ENCODE results near the gene STK32B.

The STK32B gene

GRCh38 chr4:5368426-5368825 lies 317.1 kb downstream of the STK32B start:
- no peak for DNase-seq (ENCODE audit: low read depth)
- no peak overlapping the region for H3K4me3 ChIP-seq (ENCODE audit: low read depth, low read length)

DNA sequence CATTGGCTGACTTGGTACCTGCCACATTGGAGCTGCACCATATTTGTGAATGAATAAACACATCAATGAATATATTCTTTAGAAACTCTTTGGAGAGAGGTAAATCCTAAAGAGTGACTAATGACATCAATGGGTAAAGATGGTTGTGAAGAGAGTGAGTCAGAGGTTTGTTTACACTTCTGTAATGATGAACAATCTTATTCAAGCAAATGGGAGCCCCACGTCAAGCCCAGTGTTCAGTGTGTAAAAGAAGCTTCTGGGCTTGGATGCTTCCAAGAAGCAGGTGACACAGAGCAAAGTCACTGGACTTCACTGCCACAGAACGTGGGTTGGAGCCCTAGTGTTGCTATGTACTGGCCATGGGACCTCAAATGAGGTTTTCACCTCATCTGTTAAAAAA lies 319.0 kb downstream of the STK32B start:
- no peak for DNase-seq (ENCODE audit: low read depth)
- H3K4me3 ChIP-seq (ENCODE audit: low read depth, low read length), result no peak overlapping the region

DNA sequence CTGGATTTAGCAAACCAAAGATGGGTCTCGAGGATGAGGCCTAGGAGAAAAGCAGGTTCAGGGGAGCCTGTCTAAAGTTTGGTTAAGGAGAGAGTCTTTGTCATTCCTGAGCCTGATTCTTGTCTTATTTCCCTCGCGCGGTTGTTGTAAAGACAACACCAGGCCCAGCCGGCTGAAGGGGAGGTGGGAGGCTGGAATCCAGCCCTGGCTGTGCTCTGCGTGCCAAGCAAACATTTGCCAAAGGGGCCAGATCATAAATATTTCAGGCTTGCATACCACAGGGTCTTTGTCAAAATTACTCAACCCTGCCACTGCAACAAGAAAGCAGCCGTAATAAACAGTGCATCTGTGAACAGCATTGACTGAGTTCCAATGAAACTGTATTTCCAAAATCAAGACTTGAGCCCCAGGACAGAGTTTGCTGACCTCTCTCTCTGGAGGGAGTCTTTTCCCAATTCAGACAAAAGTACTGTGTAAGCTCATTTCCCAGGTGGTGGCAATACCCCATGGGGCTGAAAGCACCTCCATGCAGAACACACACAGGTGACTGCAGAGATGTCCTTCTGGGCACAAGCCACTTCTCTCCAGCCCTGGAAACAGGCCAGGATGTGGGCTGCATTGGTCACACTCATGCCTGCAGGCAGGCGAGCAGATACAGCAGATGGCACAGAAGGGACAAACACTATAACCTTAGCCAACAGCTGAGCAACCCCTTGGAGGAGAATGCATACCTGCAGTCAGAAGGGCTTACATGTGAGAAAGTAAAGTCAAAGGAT lies 320.3 kb downstream of the STK32B start:
- H3K4me3 ChIP-seq (ENCODE audit: low read depth, low read length), result no peak overlapping the region
- no peak for DNase-seq (ENCODE audit: low read depth)

DNA sequence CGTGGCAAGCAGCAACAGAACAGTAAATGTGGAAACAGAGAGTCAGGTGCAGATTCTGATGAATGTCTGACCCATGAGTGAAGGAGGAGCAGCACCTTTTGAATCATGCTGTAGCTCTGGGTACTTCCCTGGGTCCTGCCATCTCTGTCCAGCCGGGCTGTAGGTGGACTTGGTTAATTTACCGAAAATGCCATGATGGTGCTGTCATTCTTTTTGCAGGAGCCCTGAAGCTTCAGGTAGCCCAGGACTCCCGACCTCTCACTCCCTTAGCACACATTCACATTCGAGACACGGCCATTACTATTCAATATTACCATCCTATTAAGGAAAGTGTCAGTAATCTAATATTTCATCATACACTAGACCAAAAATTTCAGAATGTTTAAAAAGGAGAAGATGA lies 320.9 kb downstream of the STK32B start:
- DNase-seq (ENCODE audit: low read depth), result no peak

GRCh38 chr4:5373327-5373726 lies 322.0 kb downstream of the STK32B start:
- DNase-seq (ENCODE audit: low read depth), result no peak
- H3K4me3 ChIP-seq (ENCODE audit: low read depth, low read length), result no peak overlapping the region

More for the DNA sequence above, 320.9 kb downstream of the STK32B start:
- H3K4me3 ChIP-seq (ENCODE audit: low read depth, low read length), result no peak overlapping the region

DNA sequence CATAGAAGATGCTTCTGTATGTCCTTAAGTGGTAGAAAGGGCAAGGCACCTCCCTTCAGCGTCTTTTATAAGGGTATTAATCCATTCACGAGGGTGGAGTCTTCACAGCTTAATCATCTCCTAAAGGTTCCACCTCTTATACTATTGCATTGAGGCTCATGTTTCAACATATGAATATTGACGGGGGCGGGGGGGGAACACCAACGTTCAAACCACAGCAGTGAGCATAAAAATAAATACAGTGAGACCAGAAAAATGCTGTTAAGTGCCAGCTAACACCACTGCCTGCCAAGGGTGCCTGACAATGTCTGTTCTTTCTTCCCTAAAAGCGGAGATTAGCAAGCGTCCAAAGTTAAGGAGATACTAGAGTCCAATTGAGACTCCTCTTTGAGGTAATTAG lies 323.3 kb downstream of the STK32B start:
- H3K4me3 ChIP-seq (ENCODE audit: low read depth, low read length), result no peak overlapping the region
- no peak for DNase-seq (ENCODE audit: low read depth)

- H3K4me3 ChIP-seq (ENCODE audit: low read depth, low read length), result no peak overlapping the region
- DNase-seq (ENCODE audit: low read depth), result no peak
Measured at GRCh38 chr4:5374994-5375393, 323.7 kb downstream of the STK32B start.

GRCh38 chr4:5376015-5376414 lies 324.7 kb downstream of the STK32B start:
- no peak for DNase-seq (ENCODE audit: low read depth)
- H3K4me3 ChIP-seq (ENCODE audit: low read depth, low read length), result no peak overlapping the region

- DNase-seq (ENCODE audit: low read depth), result no peak
- no peak overlapping the region for H3K4me3 ChIP-seq (ENCODE audit: low read depth, low read length)
Measured at GRCh38 chr4:5378002-5378401, 326.7 kb downstream of the STK32B start.

GRCh38 chr4:5379895-5380294 lies 328.6 kb downstream of the STK32B start:
- no peak overlapping the region for H3K4me3 ChIP-seq (ENCODE audit: low read depth, low read length)
- no peak for DNase-seq (ENCODE audit: low read depth)

DNA sequence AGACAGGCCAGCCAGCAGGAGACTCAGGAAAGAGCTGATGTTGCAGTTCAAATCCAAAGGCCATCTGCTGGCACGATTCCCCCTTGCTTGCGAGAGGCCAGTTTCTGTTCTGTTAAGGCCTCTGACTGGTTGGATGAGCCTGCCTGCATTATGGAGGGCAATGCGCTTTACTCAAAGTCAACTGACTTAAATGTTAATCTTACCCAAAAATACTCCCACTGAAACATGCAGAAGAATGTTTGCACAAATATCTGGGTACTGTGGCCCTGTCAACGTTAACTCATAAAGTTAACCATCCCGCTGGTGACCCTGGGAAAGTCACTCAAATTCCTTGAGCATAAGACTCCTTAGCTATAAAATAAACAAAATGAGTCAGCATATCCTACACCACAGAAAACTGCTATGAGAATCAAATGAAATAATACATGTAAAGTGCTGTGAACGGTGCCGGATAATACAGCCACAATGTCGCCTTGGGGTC lies 330.7 kb downstream of the STK32B start:
- no peak for DNase-seq (ENCODE audit: low read depth)
- H3K4me3 ChIP-seq (ENCODE audit: low read depth, low read length), result no peak overlapping the region

DNA sequence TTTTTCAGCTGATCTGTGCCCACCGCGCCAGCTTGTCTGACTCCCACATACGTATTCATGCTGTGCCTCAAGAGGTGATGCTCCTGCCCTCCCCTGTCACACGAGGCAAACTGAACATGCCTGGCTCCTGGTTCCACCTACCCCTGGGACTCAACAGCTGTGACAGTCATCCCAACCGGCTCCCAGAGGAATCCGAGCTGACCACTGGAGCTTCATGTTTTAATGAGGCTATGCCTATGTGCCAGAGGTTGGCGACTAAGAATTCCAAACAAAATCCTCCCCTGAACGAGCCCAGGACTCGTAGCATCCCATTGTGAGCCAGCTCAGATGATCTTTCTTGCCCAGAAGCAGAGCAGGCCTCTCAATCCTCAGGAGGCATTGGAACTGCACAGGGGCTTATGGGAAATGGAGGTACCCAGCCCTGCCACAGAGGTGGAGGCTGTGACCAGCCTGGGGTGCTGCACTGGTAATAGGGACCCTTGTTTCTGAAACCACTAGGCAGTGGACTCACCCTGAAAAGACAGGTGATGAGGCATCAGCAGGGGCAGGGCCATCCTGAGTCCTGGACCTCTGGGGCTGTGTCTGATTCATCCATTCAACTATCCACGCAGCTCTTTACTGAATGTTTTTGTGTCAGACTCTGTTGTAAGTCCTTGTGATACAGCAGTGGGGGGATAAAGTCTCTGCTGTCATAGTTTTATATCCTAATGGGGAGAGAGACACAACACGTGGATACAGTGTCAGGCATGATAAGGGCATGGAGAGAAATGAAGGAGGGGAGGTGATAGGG lies 332.1 kb downstream of the STK32B start:
- DNase-seq (ENCODE audit: low read depth), result no peak
- no peak overlapping the region for H3K4me3 ChIP-seq (ENCODE audit: low read depth, low read length)

- no peak overlapping the region for H3K4me3 ChIP-seq (ENCODE audit: low read depth, low read length)
- DNase-seq (ENCODE audit: low read depth), result no peak
Measured at GRCh38 chr4:5385741-5386311, 334.5 kb downstream of the STK32B start.

DNA sequence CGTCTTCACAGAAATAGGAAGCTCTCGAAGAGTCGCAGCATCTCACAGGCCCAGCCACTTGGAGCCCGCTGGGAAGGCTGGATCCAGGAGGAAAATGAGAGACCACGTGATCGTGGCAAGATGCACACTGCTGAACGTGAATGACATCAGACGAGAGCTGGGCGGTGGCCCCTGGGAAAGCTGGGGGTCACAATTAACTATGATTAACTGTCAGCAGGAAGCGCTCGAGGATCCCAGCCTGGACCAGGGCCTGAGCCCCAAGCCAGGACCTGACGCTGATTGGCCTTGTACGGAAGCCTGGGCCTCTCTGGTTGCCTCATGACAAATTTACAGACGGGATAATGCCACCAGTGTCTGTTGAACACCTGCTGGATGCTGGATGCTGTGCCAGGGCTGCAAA lies 335.6 kb downstream of the STK32B start:
- H3K4me3 ChIP-seq (ENCODE audit: low read depth, low read length), result no peak overlapping the region
- DNase-seq (ENCODE audit: low read depth), result no peak

GRCh38 chr4:5387457-5387856 lies 336.2 kb downstream of the STK32B start:
- DNase-seq (ENCODE audit: low read depth), result no peak
- no peak overlapping the region for H3K4me3 ChIP-seq (ENCODE audit: low read depth, low read length)

DNA sequence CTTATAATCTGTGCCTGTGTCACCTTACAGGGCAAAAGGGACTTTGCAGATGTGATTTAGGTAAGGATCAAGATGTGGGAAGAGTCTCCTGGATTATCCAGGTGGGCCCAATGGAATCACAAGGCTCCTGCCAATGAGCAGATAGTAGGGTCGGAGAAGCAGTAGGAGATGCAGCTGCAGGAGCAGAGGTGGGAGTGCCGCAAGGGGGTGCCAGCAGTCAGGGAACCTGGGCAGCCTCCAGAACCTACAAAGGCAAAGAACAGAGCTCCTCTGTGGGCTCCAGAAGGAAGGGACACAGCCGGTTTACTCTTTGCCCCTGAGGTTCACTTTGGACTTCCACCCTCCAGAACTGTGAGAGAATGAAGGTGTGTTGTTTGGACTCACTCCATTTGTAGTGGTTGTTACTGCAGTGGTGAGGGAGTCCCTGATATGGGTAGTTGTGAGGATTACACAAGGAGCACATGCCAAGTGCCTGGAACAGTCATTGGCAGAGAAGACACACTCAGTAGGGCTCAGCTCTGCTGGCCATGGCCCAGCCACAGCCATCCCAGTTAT lies 338.6 kb downstream of the STK32B start:
- DNase-seq (ENCODE audit: low read depth), result no peak

DNA sequence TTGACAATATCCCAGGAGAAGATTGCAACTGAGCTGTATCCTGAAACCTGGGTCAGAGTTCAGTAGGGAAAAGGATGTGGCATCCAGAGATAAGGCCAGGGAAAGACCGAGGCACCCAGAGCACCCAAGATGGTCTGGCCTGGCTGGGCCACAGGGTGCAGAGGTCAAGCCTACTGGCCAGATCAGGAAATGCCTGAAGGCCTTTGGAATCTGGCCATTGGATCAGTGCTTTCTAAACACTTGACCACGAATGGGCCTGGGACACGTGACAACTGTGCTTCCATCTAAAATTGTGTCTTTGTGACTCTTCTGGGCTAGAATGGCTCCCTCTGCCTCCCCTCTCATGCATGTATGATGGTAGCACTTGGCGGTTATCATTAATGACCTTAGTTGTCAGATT lies 340.2 kb downstream of the STK32B start:
- no peak for DNase-seq (ENCODE audit: low read depth)
- H3K4me3 ChIP-seq (ENCODE audit: low read depth, low read length), result no peak overlapping the region

More for the DNA sequence above, 338.6 kb downstream of the STK32B start:
- no peak overlapping the region for H3K4me3 ChIP-seq (ENCODE audit: low read depth, low read length)

DNA sequence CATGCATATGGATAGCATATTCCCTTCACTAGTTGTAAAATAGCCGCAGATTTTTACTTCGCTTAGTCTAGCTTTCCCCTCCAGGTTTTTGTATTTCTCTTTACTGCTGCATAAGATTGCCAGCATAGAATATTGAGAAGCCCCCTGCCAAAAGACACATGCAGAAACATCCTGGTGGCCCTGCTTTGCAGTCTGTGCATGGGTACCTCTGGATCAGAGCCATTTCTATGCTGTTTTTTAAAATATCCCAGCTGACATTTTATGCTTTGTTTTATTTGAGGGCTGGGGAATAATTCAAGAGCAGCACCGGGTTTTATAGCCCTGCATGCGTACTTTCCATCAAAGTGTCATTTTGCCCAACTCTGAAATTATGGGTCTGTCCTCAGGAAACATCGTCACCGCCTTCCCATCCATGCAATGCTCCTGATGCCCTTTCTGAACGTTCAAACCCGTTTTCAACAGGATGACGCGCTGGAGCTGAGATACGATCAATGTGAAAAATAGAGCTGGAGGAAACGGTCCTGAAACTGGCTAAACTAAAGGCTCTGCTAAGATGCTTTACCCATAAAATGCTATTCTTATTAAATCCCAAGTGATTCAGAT lies 342.7 kb downstream of the STK32B start:
- no peak overlapping the region for H3K4me3 ChIP-seq (ENCODE audit: low read depth, low read length)
- DNase-seq (ENCODE audit: low read depth), result no peak

DNA sequence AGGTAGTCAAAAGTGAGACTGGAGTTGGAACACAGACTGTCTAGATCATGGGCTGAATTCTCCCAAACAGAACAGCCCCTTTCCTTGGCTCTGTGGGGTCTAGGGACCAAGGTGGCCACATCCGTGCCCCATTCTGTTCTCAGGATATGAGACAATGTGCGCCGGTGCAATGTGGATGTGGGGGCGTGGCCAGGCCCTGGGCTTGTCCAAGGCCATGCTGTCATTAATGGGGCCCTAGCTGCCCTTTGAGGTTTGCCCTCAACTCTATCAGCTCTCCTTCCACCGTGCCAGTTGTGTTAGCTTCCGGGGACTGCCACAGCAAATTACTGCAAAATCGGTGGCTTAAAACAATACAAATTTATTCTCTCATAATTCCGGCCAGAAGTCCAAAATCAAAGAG lies 344.5 kb downstream of the STK32B start:
- H3K4me3 ChIP-seq (ENCODE audit: low read depth, low read length), result no peak overlapping the region
- no peak for DNase-seq (ENCODE audit: low read depth)

- H3K4me3 ChIP-seq (ENCODE audit: low read depth, low read length), result no peak overlapping the region
- DNase-seq (ENCODE audit: low read depth), result no peak
Measured at GRCh38 chr4:5398056-5398455, 346.8 kb downstream of the STK32B start.

Measured in skeletal muscle cell (primary cell).